ENCODE data around the gene JADE3.

The JADE3 gene

GRCh38 chrX:47093860-47094259, 181.6 kb downstream of the JADE3 start:
- Mint-ChIP-seq H3K9me3 (no peaks in the 10 kb centered on the region), H3K27ac (no peak overlapping the region), H3K27me3 (ENCODE audit: low read depth) (no peaks in the 10 kb centered on the region), H3K36me3 (ENCODE audit: low read depth) (no peaks in the 10 kb centered on the region), H3K4me1 (ENCODE audit: low read depth) (peaks cover 7% of the 10 kb centered on the region), H3K4me3 (no peak overlapping the region)

GRCh38 chrX:47097018-47097417, 184.8 kb downstream of the JADE3 start:
- no peaks in the 10 kb centered on the region for H3K36me3 Mint-ChIP-seq (ENCODE audit: low read depth)
- no peaks in the 10 kb centered on the region for H3K4me1 Mint-ChIP-seq (ENCODE audit: low read depth)
- no peaks in the 10 kb centered on the region for H3K27me3 Mint-ChIP-seq (ENCODE audit: low read depth)
- H3K27ac Mint-ChIP-seq = no peak overlapping the region
- H3K9me3 Mint-ChIP-seq = no peaks in the 10 kb centered on the region
- H3K4me3 Mint-ChIP-seq = no peak overlapping the region

GRCh38 chrX:47098338-47099094, 186.3 kb downstream of the JADE3 start:
- no peak overlapping the region for H3K4me3 Mint-ChIP-seq
- no peaks in the 10 kb centered on the region for H3K36me3 Mint-ChIP-seq (ENCODE audit: low read depth)
- no peak overlapping the region for H3K27ac Mint-ChIP-seq
- no peaks in the 10 kb centered on the region for H3K27me3 Mint-ChIP-seq (ENCODE audit: low read depth)
- no peaks in the 10 kb centered on the region for H3K9me3 Mint-ChIP-seq
- H3K4me1 Mint-ChIP-seq (ENCODE audit: low read depth) = no peaks in the 10 kb centered on the region

DNA sequence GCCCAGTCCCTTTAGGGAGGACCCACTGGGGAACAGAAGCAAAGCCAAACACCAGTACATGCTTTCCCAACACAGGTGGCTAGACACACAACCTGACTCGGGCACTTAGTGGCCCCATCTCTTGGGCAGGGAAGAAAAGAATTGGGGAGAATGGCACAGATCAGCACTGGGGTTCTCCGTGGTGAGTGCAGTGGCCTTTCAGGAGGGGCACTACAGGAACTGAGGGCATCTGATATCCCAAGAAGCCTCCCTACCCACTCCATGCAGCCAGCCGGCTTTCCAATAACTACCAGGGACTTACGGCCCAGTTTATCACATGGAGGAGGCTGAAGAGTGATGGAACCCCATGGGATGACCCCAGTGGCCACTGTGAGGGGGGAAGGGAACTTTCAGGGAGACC, 189.0 kb downstream of the JADE3 start:
- H3K27ac Mint-ChIP-seq = no peak overlapping the region
- H3K36me3 Mint-ChIP-seq (ENCODE audit: low read depth) = no peaks in the 10 kb centered on the region

More for the DNA sequence above, 189.0 kb downstream of the JADE3 start:
- H3K9me3 Mint-ChIP-seq = no peaks in the 10 kb centered on the region
- no peaks in the 10 kb centered on the region for H3K27me3 Mint-ChIP-seq (ENCODE audit: low read depth)
- H3K4me1 Mint-ChIP-seq (ENCODE audit: low read depth) = no peaks in the 10 kb centered on the region
- no peak overlapping the region for H3K4me3 Mint-ChIP-seq

Measured in T-helper 1 cell treated with Interleukin-12 subunit alpha and Interleukin-12 subunit beta and Interleukin-4 antibody, amounts not matched to agents 30 μg/mL and 1 μg/mL, for 36 hours (primary cell).